ENCODE data around the gene COX4I2. TPM values are rescaled to one million over a fixed set of nuclear protein-coding genes. Genes with fewer than 3 reads are reported as not detected.

The COX4I2 gene
- total RNA-seq, 1 experiment from 2014 or later = not detected

DNA sequence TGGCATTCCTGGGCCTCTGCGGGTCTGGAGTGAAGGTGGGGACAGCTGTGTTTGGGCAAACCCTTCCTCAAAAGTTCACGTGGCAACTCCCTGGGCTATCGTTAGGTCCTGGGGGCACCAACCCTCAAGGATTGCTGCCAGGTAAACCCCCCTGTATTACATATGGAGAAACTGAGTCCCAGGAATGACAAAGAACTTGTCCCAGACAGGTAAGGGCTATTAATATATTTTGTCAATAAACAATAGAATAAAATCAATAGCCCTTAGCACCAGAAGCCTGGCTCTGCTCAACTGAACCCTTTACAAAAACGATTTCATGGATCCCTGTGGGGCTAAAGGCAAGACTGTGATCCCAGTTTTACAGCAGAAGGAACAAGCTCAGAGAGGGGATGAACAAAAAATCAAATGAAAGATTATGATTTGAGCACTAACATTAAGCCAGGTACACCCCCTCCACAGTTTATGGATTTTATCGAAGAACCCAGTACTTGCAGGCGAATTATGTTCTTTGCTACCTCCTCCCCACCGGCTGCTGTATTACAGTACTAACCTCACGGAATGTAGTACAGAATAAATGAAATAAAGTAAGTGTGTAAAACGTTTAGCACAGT is 30.0 kb upstream of the COX4I2 start (continued):
- TF ChIP-seq, protein P1, sequence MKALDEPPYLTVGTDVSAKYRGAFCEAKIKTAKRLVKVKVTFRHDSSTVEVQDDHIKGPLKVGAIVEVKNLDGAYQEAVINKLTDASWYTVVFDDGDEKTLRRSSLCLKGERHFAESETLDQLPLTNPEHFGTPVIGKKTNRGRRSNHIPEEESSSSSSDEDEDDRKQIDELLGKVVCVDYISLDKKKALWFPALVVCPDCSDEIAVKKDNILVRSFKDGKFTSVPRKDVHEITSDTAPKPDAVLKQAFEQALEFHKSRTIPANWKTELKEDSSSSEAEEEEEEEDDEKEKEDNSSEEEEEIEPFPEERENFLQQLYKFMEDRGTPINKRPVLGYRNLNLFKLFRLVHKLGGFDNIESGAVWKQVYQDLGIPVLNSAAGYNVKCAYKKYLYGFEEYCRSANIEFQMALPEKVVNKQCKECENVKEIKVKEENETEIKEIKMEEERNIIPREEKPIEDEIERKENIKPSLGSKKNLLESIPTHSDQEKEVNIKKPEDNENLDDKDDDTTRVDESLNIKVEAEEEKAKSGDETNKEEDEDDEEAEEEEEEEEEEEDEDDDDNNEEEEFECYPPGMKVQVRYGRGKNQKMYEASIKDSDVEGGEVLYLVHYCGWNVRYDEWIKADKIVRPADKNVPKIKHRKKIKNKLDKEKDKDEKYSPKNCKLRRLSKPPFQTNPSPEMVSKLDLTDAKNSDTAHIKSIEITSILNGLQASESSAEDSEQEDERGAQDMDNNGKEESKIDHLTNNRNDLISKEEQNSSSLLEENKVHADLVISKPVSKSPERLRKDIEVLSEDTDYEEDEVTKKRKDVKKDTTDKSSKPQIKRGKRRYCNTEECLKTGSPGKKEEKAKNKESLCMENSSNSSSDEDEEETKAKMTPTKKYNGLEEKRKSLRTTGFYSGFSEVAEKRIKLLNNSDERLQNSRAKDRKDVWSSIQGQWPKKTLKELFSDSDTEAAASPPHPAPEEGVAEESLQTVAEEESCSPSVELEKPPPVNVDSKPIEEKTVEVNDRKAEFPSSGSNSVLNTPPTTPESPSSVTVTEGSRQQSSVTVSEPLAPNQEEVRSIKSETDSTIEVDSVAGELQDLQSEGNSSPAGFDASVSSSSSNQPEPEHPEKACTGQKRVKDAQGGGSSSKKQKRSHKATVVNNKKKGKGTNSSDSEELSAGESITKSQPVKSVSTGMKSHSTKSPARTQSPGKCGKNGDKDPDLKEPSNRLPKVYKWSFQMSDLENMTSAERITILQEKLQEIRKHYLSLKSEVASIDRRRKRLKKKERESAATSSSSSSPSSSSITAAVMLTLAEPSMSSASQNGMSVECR (CRISPR knock-in tag; IDR thresholded peaks at IDR 0.05; ENCODE audit: borderline replicate concordance) = no peak

DNA sequence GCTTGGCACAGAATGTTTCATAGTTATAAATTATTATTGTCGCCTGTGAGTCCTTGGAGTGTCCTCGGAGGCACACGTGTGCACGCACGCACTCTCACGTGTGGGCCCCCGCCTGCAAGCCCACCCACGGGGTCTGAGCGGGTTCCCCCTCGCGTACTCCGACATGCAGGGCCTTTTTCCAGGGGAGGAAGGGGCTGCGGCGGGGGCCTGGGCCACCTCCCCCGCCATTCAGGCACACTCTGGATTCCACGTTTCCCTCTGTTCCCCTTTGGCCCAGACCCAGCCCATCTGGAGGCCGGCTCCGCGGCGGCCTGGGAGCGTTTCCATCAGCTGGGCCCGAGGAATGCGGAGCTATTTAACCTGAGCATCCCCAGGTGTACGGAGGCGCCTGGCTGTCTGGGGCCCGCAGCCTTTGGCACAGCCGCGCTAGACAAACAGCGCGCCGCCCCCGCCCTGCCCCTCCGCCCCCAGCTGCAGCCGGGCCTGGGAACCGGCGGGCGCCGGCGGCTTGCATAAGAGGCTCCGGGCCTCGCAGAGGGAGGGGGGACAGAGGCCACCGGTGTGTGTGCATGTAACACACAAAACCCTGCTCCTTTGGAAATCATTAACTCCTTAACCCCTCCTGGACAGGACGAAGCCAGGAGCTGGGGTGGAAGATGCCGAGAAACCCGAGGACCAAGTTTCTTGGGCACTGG is 29.3 kb upstream of the COX4I2 start:
- no peaks in the 10 kb centered on the region for H3K9me3 Mint-ChIP-seq
- POLR2A ChIA-PET = interaction anchor here (0.5 to 6.4 kb wide), 12 partner anchors 12 to 304 kb away, joined by 3 to 73 read pairs (median 5); no protein-coding TSS in a partner anchor
- peaks cover 8% of the 10 kb centered on the region for H3K36me3 Mint-ChIP-seq
- H3K4me3 Mint-ChIP-seq = peak overlapping the region; percentile 53
- peaks cover 7% of the 10 kb centered on the region for H3K27me3 Mint-ChIP-seq (ENCODE audit: low read depth)
- peaks cover 44% of the 10 kb centered on the region for H3K4me1 Mint-ChIP-seq
- DNase-seq (ENCODE audit: low spot score) = peak; percentile 95
- CTCF ChIA-PET = interaction anchor here (0.6 to 17.0 kb wide), 10 partner anchors 12 to 115 kb away, joined by 3 to 927 read pairs (median 4); no protein-coding TSS in a partner anchor
- peak overlapping the region; percentile 96 for H3K27ac Mint-ChIP-seq
- ATAC-seq = peak; percentile 15
- TF ChIP-seq, protein P2, sequence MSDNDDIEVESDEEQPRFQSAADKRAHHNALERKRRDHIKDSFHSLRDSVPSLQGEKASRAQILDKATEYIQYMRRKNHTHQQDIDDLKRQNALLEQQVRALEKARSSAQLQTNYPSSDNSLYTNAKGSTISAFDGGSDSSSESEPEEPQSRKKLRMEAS (CRISPR knock-in tag; IDR thresholded peaks at IDR 0.05) = peak; percentile 68
- TF ChIP-seq IRF2 (CRISPR knock-in tag; IDR thresholded peaks at IDR 0.05; ENCODE audit: borderline replicate concordance, low read depth) (no peak), ZNF317 (CRISPR knock-in tag; IDR thresholded peaks at IDR 0.05; ENCODE audit: borderline replicate concordance, low read depth) (no peak), ZNF416 (CRISPR knock-in tag; IDR thresholded peaks at IDR 0.05) (no peak), ATF1 (CRISPR knock-in tag; IDR thresholded peaks at IDR 0.05) (no peak), ZNF121 (CRISPR knock-in tag; IDR thresholded peaks at IDR 0.05) (peak; percentile 95), ZSCAN18 (CRISPR knock-in tag; IDR thresholded peaks at IDR 0.05) (no peak), MYBL2 (CRISPR knock-in tag; IDR thresholded peaks at IDR 0.05) (0 out of 2 replicates have a peak, but pooled peaks have one; percentile 39), RELA (CRISPR knock-in tag; IDR thresholded peaks at IDR 0.05; ENCODE audit: borderline replicate concordance) (0 out of 2 replicates have a peak, but pooled peaks have one; percentile 21), SOX15 (CRISPR knock-in tag; IDR thresholded peaks at IDR 0.05) (no peak), HMGXB4 (CRISPR knock-in tag; IDR thresholded peaks at IDR 0.05) (no peak), NFYB (CRISPR knock-in tag; conservative IDR thresholded peaks at IDR 0.05; ENCODE audit: low read depth) (no peak), NFATC4 (CRISPR knock-in tag; IDR thresholded peaks at IDR 0.05) (no peak)
- TF ChIP-seq, protein P3, sequence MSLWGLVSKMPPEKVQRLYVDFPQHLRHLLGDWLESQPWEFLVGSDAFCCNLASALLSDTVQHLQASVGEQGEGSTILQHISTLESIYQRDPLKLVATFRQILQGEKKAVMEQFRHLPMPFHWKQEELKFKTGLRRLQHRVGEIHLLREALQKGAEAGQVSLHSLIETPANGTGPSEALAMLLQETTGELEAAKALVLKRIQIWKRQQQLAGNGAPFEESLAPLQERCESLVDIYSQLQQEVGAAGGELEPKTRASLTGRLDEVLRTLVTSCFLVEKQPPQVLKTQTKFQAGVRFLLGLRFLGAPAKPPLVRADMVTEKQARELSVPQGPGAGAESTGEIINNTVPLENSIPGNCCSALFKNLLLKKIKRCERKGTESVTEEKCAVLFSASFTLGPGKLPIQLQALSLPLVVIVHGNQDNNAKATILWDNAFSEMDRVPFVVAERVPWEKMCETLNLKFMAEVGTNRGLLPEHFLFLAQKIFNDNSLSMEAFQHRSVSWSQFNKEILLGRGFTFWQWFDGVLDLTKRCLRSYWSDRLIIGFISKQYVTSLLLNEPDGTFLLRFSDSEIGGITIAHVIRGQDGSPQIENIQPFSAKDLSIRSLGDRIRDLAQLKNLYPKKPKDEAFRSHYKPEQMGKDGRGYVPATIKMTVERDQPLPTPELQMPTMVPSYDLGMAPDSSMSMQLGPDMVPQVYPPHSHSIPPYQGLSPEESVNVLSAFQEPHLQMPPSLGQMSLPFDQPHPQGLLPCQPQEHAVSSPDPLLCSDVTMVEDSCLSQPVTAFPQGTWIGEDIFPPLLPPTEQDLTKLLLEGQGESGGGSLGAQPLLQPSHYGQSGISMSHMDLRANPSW (CRISPR knock-in tag; conservative IDR thresholded peaks at IDR 0.05; ENCODE audit: low read depth) = no peak
- TF ChIP-seq, protein P4, sequence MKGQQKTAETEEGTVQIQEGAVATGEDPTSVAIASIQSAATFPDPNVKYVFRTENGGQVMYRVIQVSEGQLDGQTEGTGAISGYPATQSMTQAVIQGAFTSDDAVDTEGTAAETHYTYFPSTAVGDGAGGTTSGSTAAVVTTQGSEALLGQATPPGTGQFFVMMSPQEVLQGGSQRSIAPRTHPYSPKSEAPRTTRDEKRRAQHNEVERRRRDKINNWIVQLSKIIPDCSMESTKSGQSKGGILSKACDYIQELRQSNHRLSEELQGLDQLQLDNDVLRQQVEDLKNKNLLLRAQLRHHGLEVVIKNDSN (CRISPR knock-in tag; IDR thresholded peaks at IDR 0.05) = peak; percentile 23; the same call in 1 of the 2 replicates
- TF ChIP-seq, protein P5, sequence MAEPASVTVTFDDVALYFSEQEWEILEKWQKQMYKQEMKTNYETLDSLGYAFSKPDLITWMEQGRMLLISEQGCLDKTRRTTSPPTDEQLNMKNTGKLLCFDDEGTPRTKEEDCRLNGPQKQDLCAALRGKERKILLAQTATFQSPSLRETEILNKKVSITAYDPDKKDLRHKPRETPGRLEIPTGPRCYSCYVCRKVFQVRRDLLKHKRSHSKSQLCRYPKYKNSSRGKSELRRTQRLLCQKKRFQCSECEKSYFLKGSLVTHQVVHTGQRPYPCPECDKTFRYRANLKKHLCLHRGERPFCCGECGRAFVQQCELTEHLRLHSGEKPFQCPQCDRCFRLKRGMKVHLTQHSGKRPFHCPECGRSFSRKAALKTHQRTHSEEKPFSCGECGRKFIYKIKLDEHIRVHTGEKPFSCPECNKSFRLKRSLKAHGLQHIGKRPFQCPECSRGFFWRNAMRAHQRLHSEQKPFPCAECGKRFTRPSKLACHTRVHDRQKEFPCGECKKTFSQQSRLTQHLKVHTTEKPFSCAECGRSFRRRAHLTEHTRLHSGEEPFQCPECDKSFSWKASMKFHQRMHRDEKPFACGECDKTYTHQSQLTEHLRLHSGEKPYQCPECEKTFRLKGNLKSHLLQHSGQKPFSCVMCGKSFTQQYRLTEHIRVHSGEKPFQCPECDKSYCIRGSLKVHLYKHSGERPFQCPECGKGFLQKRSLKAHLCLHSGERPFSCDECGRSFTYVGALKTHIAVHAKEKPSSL (CRISPR knock-in tag; conservative IDR thresholded peaks at IDR 0.05) = no peak
